Measurements from ENCODE around the gene SEMA3B.

DNA sequence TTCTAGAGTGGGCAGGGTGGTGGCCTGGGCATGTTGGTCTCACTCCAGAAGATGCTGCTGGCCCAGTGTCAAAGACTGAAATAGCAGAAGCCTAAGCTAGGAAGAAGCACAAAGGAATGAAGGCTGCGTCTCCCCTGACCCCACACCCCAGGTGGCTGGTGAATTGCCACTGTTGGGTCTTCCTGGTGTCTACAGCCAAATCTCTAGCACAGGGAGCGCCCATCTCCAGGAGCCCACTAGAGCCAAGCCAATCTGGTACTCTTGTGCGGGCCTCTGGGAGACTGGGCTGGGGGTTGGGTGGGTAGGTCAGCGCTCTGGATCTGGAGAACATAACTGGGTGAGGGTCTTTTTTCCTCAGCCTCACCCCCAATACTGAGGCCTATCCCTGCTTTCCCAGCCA, 58.2 kb downstream of the SEMA3B start:
- TF ChIP-seq, protein P1, sequence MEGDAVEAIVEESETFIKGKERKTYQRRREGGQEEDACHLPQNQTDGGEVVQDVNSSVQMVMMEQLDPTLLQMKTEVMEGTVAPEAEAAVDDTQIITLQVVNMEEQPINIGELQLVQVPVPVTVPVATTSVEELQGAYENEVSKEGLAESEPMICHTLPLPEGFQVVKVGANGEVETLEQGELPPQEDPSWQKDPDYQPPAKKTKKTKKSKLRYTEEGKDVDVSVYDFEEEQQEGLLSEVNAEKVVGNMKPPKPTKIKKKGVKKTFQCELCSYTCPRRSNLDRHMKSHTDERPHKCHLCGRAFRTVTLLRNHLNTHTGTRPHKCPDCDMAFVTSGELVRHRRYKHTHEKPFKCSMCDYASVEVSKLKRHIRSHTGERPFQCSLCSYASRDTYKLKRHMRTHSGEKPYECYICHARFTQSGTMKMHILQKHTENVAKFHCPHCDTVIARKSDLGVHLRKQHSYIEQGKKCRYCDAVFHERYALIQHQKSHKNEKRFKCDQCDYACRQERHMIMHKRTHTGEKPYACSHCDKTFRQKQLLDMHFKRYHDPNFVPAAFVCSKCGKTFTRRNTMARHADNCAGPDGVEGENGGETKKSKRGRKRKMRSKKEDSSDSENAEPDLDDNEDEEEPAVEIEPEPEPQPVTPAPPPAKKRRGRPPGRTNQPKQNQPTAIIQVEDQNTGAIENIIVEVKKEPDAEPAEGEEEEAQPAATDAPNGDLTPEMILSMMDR (IDR thresholded peaks at IDR 0.05) = no peak
- no peak for TF ChIP-seq POLR2A (IDR thresholded peaks at IDR 0.05)
